ENCODE data around the gene BDKRB2. TPM values are rescaled to one million over a fixed set of nuclear protein-coding genes. Genes with fewer than 3 reads are reported as not detected.

BDKRB2 gene
- total RNA-seq, 1 donor from 2014 or later: 0.15 TPM

- peak overlapping the region; percentile 31 for H3K27ac Mint-ChIP-seq (ENCODE audit: unreplicated experiment)
- no peak for DNase-seq (ENCODE audit: low spot score)
- peaks cover 4% of the 10 kb centered on the region for H3K36me3 Mint-ChIP-seq (ENCODE audit: low read depth, unreplicated experiment)
- H3K4me3 Mint-ChIP-seq (ENCODE audit: unreplicated experiment): no peak overlapping the region
- no peak for TF ChIP-seq CTCF (IDR thresholded peaks at IDR 0.05; ENCODE audit: unreplicated experiment)
- peaks cover 2% of the 10 kb centered on the region for H3K27me3 Mint-ChIP-seq (ENCODE audit: unreplicated experiment)
- H3K9me3 Mint-ChIP-seq (ENCODE audit: unreplicated experiment): no peaks in the 10 kb centered on the region
- no peaks in the 10 kb centered on the region for H3K4me1 Mint-ChIP-seq (ENCODE audit: unreplicated experiment)
Observed at GRCh38 chr14:96274122-96274521, 69.5 kb downstream of the BDKRB2 start.

DNA sequence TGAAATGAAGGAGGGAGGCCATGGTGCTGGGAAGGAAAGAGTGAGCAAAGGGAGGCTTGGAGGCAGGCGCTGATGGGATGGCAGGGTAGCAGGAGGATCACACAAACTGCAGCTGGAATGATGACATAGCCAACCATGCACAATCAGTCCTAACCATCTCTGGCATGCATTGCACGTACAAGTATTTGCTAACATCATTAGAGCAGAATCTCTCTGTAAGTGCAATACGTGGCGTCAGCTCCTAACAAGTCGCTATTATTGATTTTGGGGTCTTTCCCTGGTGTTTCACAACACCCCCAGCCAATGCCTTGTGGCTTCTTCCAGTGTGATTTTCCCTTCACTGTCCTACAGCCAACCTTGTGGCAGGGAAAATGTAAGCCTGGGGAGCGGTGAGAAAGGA lies 69.9 kb downstream of the BDKRB2 start:
- H3K9me3 Mint-ChIP-seq (ENCODE audit: unreplicated experiment): no peaks in the 10 kb centered on the region
- no peak for DNase-seq (ENCODE audit: low spot score)
- H3K36me3 Mint-ChIP-seq (ENCODE audit: low read depth, unreplicated experiment): peaks cover 4% of the 10 kb centered on the region
- no peaks in the 10 kb centered on the region for H3K4me1 Mint-ChIP-seq (ENCODE audit: unreplicated experiment)
- no peak overlapping the region for H3K27ac Mint-ChIP-seq (ENCODE audit: unreplicated experiment)
- H3K4me3 Mint-ChIP-seq (ENCODE audit: unreplicated experiment): no peak overlapping the region
- peaks cover 1% of the 10 kb centered on the region for H3K27me3 Mint-ChIP-seq (ENCODE audit: unreplicated experiment)
- no peak for TF ChIP-seq CTCF (IDR thresholded peaks at IDR 0.05; ENCODE audit: unreplicated experiment)

DNA sequence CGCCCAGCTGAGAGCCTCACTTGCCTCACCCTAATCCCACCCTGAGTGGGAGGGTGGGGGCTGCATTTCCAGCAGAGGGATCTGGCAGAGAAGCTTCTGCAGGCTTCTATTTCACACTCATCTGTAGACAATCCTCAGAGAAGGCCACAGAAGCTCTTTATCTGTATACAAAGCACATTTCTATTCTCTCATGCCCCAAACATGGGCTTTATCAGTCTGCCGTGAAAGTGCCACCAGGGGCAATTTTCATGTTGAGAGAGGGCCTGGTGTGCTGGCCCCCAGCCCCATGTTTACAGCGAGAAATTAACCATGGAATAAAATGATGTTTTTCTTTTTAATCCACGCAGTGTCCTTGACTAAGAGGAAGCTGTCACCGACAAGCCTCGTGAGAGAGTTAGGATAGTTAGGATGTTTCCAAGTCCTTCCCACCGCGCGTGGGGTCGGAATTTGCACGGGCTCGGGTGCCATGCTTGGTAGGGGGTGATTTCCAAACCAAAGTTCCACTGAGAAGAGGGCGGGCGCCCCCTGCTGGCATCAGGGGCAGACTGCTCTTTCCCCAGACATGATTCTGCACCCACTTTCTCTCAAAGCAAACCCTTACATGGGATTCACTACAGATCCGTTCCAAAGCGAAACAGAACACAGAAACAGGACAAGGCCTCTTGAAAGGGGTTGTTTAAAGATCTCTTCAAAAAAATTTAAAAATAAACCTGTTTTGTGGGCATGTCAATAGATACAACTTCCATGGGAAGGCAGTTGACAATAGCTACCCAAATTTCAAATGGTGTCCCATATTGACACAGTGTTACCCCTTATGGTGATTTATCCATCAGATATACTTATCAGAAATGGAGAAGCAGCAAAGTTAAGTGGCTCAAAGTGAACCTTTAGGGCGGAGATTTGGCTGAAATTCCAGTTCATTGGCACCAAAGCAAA lies 70.8 kb downstream of the BDKRB2 start:
- Mint-ChIP-seq H3K4me3 (ENCODE audit: unreplicated experiment) (no peak overlapping the region), H3K9me3 (ENCODE audit: unreplicated experiment) (no peaks in the 10 kb centered on the region), H3K4me1 (ENCODE audit: unreplicated experiment) (no peaks in the 10 kb centered on the region), H3K27me3 (ENCODE audit: unreplicated experiment) (peaks cover 2% of the 10 kb centered on the region), H3K27ac (ENCODE audit: unreplicated experiment) (no peak overlapping the region), H3K36me3 (ENCODE audit: low read depth, unreplicated experiment) (peaks cover 4% of the 10 kb centered on the region)
- DNase-seq (ENCODE audit: low spot score): peak; percentile 82
- TF ChIP-seq CTCF (IDR thresholded peaks at IDR 0.05; ENCODE audit: unreplicated experiment): peak; percentile 99

DNA sequence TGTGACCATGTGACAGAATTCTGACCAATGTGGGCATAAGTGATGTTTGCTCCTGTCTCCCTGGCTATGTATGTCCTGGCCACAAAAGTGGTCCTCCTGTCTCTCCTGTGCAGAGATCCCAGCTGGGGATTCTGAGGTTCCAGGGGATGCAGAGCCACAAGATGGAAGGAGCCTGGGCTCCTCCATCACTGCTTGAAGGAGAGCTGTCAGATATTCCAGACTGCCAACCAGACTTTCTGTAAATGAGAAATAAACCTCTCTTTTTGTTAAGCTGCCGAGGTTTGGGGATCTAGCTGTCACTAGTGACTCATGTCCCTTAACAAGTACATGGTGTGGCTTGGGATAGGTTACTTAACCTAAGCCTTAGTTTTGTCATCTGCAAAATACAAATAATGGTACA lies 73.3 kb downstream of the BDKRB2 start:
- no peaks in the 10 kb centered on the region for H3K4me1 Mint-ChIP-seq (ENCODE audit: unreplicated experiment)
- peak overlapping the region; percentile 25 for H3K4me3 Mint-ChIP-seq (ENCODE audit: unreplicated experiment)
- H3K36me3 Mint-ChIP-seq (ENCODE audit: low read depth, unreplicated experiment): peaks cover 4% of the 10 kb centered on the region
- peaks cover 2% of the 10 kb centered on the region for H3K27me3 Mint-ChIP-seq (ENCODE audit: unreplicated experiment)
- H3K9me3 Mint-ChIP-seq (ENCODE audit: unreplicated experiment): no peaks in the 10 kb centered on the region
- no peak overlapping the region for H3K27ac Mint-ChIP-seq (ENCODE audit: unreplicated experiment)
- DNase-seq (ENCODE audit: low spot score): no peak
- no peak for TF ChIP-seq CTCF (IDR thresholded peaks at IDR 0.05; ENCODE audit: unreplicated experiment)

DNA sequence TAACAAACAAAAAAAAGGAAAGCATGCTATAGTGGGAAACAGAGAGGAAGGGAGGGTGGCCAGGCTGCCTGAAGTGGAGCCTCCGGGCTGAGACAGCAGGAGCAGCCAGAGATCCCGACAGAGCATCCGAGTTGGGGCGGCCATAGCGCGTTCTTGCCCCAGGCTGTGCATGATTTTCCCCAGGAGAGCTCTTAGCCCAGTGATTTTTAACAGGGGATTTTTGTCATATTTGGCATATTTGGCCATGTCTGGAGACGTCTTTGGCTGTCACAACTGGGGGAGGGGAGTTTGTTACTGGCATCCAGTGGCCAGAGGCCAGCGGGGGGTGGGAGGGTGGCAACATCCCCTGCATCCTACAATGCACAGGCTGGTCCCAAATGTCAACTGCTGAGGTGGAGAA lies 74.9 kb downstream of the BDKRB2 start:
- Mint-ChIP-seq H3K27me3 (ENCODE audit: unreplicated experiment) (peaks cover 2% of the 10 kb centered on the region), H3K9me3 (ENCODE audit: unreplicated experiment) (no peaks in the 10 kb centered on the region), H3K27ac (ENCODE audit: unreplicated experiment) (no peak overlapping the region), H3K4me3 (ENCODE audit: unreplicated experiment) (no peak overlapping the region), H3K36me3 (ENCODE audit: low read depth, unreplicated experiment) (peaks cover 4% of the 10 kb centered on the region), H3K4me1 (ENCODE audit: unreplicated experiment) (no peaks in the 10 kb centered on the region)
- DNase-seq (ENCODE audit: low spot score): no peak
- TF ChIP-seq CTCF (IDR thresholded peaks at IDR 0.05; ENCODE audit: unreplicated experiment): no peak
